Measurements from ENCODE around the gene ZEB2. TPM values are rescaled to one million over a fixed set of nuclear protein-coding genes. Genes with fewer than 3 reads are reported as not detected.

The ZEB2 gene
- total RNA-seq, 2 donors from 2014 or later = 181 to 248 TPM

GRCh38 chr2:144448389-144449027, 71.4 kb downstream of the ZEB2 start:
- DNase-seq (ENCODE audit: low spot score) (no peak), ATAC-seq (no peak)
- H3K4me3 Mint-ChIP-seq = peak overlapping the region; percentile 76
- H3K9me3 Mint-ChIP-seq = no peaks in the 10 kb centered on the region
- peaks cover 20% of the 10 kb centered on the region for H3K36me3 Mint-ChIP-seq
- H3K27ac Mint-ChIP-seq = peak overlapping the region in 1 of 2 donors; percentile 93
- H3K27me3 Mint-ChIP-seq = no peaks in the 10 kb centered on the region
- H3K4me1 Mint-ChIP-seq (ENCODE audit: low read depth in 2 of 2) = peaks cover 71 to 90% of the 10 kb centered on the region in 2 donors

- H3K9me3 Mint-ChIP-seq = no peaks in the 10 kb centered on the region
- peak overlapping the region in 1 of 2 donors; percentile 93 for H3K27ac Mint-ChIP-seq
- H3K27me3 Mint-ChIP-seq = no peaks in the 10 kb centered on the region
- peaks cover 62 to 80% of the 10 kb centered on the region in 2 donors for H3K4me1 Mint-ChIP-seq (ENCODE audit: low read depth in 2 of 2)
- H3K4me3 Mint-ChIP-seq = no peak overlapping the region
- no peak for ATAC-seq
- peaks cover 20% of the 10 kb centered on the region for H3K36me3 Mint-ChIP-seq
- DNase-seq (ENCODE audit: low spot score) = no peak
Observed at GRCh38 chr2:144447535-144447934, 72.4 kb downstream of the ZEB2 start.

DNA sequence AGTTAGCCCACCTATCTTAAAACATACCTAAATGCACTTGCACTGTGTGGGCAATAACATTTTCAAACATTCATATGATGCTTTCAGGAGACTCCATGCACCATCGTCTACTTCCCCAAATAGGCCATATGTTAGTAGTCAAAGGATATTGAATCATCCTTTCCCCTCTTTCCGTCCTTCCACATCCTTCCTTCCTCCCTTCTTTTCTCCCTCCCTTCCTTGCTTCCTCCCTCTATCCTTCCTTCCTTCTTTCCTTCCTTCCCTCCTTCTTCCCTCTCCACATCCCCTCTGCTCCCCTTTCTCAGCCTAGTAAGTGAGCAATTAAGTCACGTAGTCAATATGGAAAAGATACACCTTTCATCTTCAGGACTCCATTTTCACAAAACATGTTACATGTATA, 73.8 kb downstream of the ZEB2 start:
- Mint-ChIP-seq H3K27ac (peak overlapping the region in 1 of 2 donors; percentile 93), H3K4me1 (ENCODE audit: low read depth in 2 of 2) (peaks cover 54 to 78% of the 10 kb centered on the region in 2 donors), H3K4me3 (peak overlapping the region; percentile 47), H3K36me3 (peaks cover 20% of the 10 kb centered on the region), H3K9me3 (no peaks in the 10 kb centered on the region), H3K27me3 (no peaks in the 10 kb centered on the region)
- no peak for DNase-seq (ENCODE audit: low spot score)
- ATAC-seq = no peak

GRCh38 chr2:144445196-144445595, 74.7 kb downstream of the ZEB2 start:
- DNase-seq (ENCODE audit: low spot score) (no peak), ATAC-seq (no peak)
- H3K36me3 Mint-ChIP-seq = peaks cover 20% of the 10 kb centered on the region
- no peaks in the 10 kb centered on the region for H3K9me3 Mint-ChIP-seq
- peak overlapping the region in 1 of 2 donors; percentile 93 for H3K27ac Mint-ChIP-seq
- H3K4me3 Mint-ChIP-seq = peak overlapping the region; percentile 33
- peaks cover 57 to 74% of the 10 kb centered on the region in 2 donors for H3K4me1 Mint-ChIP-seq (ENCODE audit: low read depth in 2 of 2)
- no peaks in the 10 kb centered on the region for H3K27me3 Mint-ChIP-seq

DNA sequence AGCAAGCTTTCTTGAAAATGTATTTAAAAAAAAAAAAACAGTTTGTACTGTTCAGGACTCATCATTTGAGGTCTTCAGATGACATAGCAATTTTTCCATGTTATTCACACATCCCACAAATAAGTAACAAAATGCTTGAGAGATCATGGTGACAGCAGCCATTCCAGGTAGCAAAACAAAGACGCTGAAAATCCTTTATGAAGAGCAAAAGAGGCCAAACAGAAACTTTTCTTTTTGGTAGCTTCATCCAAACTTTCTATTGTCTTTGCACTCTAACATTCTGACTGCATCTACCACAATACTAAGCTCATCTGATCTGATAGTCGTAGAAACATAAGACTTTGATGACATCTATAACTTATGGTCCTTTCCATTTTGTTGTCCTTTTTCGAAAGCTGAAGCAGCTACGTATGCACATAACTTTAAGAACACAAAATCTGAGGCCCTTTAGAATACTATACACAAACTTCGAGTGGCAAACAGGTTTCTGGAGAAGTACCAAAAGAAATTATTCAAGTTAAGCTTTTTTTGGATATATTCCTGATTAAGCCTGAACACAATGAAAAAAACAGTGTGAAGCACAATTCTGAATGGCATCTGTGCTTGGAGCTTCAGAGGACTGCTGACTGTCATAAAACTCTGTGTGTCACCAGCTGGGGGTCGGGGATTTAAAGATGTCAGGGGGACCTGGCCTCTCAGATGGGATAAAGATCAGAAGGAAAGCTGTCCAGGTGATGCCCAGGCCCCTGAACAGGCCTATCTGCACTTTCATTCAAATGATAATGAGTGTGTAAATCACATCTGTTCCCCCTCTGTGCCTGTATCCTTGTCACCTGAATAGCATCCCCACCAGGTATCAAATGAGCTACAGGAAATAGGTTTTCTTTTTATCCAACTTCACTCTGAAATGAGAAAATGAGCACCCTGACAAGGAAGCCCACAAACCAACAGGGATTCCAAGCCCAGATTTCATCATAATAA, 75.8 kb downstream of the ZEB2 start:
- Mint-ChIP-seq H3K9me3 (no peaks in the 10 kb centered on the region), H3K4me1 (ENCODE audit: low read depth in 2 of 2) (peaks cover 52 to 74% of the 10 kb centered on the region in 2 donors), H3K27me3 (no peaks in the 10 kb centered on the region), H3K4me3 (peak overlapping the region; percentile 13), H3K36me3 (peaks cover 20% of the 10 kb centered on the region), H3K27ac (peak overlapping the region in 1 of 2 donors; percentile 93)
- no peak for DNase-seq (ENCODE audit: low spot score)
- no peak for ATAC-seq

DNA sequence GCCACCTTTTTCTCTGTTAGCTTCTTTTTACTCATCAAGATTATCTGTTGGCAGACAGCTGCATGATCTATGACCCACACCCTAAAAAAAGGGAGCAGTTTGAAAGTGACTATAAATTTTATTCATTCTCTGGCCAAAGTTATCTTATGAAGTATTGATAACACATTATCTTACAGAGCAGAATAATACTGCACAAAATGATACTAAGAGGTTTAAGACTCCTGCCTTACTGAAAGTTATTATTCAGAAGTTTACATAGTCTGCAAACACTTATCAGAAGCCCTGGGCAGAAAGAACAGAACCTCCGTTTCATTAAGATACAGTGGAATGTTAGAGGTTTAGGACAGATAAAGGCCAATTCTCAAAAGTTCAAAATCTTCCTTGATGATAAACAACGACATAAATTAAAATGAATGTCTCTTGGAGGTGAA, 78.2 kb downstream of the ZEB2 start:
- Mint-ChIP-seq H3K36me3 (peaks cover 26% of the 10 kb centered on the region), H3K4me3 (peak overlapping the region; percentile 51), H3K9me3 (no peaks in the 10 kb centered on the region), H3K4me1 (ENCODE audit: low read depth in 2 of 2) (peaks cover 55 to 77% of the 10 kb centered on the region in 2 donors), H3K27me3 (no peaks in the 10 kb centered on the region), H3K27ac (peak overlapping the region; percentile 82 to 83)
- DNase-seq (ENCODE audit: low spot score) (no peak), ATAC-seq (no peak)

- Mint-ChIP-seq H3K4me3 (no peak overlapping the region), H3K36me3 (peaks cover 13% of the 10 kb centered on the region), H3K9me3 (no peaks in the 10 kb centered on the region), H3K4me1 (ENCODE audit: low read depth in 2 of 2) (peaks cover 50 to 65% of the 10 kb centered on the region in 2 donors), H3K27ac (peak overlapping the region; percentile 82 to 83), H3K27me3 (no peaks in the 10 kb centered on the region)
- no peak for DNase-seq (ENCODE audit: low spot score)
- ATAC-seq = no peak
Observed at GRCh38 chr2:144439993-144440392, 79.9 kb downstream of the ZEB2 start.

GRCh38 chr2:144438801-144439631, 80.9 kb downstream of the ZEB2 start:
- Mint-ChIP-seq H3K27me3 (no peaks in the 10 kb centered on the region), H3K36me3 (peaks cover 18% of the 10 kb centered on the region), H3K4me1 (ENCODE audit: low read depth in 2 of 2) (peaks cover 50 to 55% of the 10 kb centered on the region in 2 donors), H3K27ac (peak overlapping the region; percentile 82 to 83), H3K9me3 (no peaks in the 10 kb centered on the region), H3K4me3 (peak overlapping the region; percentile 60)
- no peak for ATAC-seq
- DNase-seq (ENCODE audit: low spot score) = no peak

- H3K4me3 Mint-ChIP-seq = peak overlapping the region; percentile 60
- H3K4me1 Mint-ChIP-seq (ENCODE audit: low read depth in 2 of 2) = peaks cover 49 to 51% of the 10 kb centered on the region in 2 donors
- ATAC-seq = no peak
- H3K36me3 Mint-ChIP-seq = peaks cover 18% of the 10 kb centered on the region
- H3K27ac Mint-ChIP-seq = peak overlapping the region; percentile 82 to 83
- DNase-seq (ENCODE audit: low spot score) = no peak
- no peaks in the 10 kb centered on the region for H3K27me3 Mint-ChIP-seq
- H3K9me3 Mint-ChIP-seq = no peaks in the 10 kb centered on the region
Observed at GRCh38 chr2:144437636-144438035, 82.3 kb downstream of the ZEB2 start.

DNA sequence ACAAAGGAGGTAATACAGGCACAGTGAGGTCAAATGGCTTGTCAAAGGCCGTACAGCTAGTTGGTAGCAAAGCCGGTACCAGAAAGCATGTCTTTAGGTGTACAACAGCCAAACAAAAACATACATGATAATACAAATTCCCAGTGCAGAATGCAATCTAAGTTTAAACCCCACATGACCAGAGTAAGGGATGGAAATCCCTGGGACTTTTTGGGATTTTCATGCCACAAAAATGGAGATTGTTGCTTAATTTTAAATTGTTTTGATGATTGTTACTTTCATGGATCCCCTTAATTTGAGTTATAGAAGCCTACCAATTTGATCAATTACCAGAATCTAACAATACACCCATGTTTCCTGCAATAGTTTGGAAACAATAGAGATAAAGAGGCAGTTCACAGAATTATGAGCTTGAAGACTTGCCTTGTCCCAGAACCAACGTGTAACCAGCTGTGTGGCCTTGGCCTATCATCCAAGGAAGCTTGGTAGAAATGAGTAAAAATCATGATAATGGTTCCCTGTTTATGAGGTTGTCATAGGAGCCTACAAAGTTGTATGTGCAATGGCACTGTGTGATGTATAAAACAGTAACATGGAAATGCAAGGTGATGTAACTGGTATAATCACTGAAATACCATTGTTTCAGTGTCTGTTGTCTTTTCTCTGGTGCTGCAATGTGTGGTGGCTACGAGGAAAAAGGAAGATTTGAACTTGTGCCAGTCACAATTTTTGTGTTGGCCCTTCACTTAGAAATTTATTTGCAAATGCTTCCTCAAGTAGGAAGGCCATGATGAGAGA, 85.3 kb downstream of the ZEB2 start:
- Mint-ChIP-seq H3K4me1 (ENCODE audit: low read depth in 2 of 2) (peaks cover 31 to 45% of the 10 kb centered on the region in 2 donors), H3K36me3 (peaks cover 18% of the 10 kb centered on the region), H3K27me3 (no peaks in the 10 kb centered on the region), H3K27ac (no peak overlapping the region), H3K4me3 (no peak overlapping the region), H3K9me3 (no peaks in the 10 kb centered on the region)
- DNase-seq (ENCODE audit: low spot score) (no peak), ATAC-seq (no peak)

DNA sequence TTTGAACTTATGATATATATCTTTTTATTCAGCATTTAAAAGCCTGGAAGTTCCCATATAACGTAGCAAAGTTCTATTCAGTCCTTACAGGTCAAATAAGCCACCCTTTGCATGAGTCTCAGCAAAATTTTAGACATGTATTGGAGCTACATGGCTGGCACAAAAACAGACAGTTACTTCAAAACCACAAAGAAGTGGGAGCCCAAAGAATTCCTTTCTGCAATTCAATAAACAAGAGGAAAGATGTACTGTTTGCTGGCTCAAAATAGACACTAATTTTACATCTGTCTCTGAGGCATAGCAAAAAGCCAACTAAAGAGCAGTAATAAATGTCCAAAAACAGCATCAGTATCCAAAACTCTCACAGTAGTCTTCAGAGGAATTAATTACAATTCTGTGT, 87.0 kb downstream of the ZEB2 start:
- H3K27ac Mint-ChIP-seq = no peak overlapping the region
- peaks cover 25 to 38% of the 10 kb centered on the region in 2 donors for H3K4me1 Mint-ChIP-seq (ENCODE audit: low read depth in 2 of 2)
- no peaks in the 10 kb centered on the region for H3K27me3 Mint-ChIP-seq
- H3K9me3 Mint-ChIP-seq = no peaks in the 10 kb centered on the region
- peaks cover 15% of the 10 kb centered on the region for H3K36me3 Mint-ChIP-seq
- peak overlapping the region; percentile 55 for H3K4me3 Mint-ChIP-seq
- no peak for DNase-seq (ENCODE audit: low spot score)
- no peak for ATAC-seq

GRCh38 chr2:144431998-144432397, 87.9 kb downstream of the ZEB2 start:
- H3K4me3 Mint-ChIP-seq = peak overlapping the region; percentile 55
- no peak overlapping the region for H3K27ac Mint-ChIP-seq
- ATAC-seq (no peak), DNase-seq (ENCODE audit: low spot score) (no peak)
- peaks cover 18% of the 10 kb centered on the region for H3K36me3 Mint-ChIP-seq
- H3K9me3 Mint-ChIP-seq = no peaks in the 10 kb centered on the region
- peaks cover 21 to 34% of the 10 kb centered on the region in 2 donors for H3K4me1 Mint-ChIP-seq (ENCODE audit: low read depth in 2 of 2)
- no peaks in the 10 kb centered on the region for H3K27me3 Mint-ChIP-seq

DNA sequence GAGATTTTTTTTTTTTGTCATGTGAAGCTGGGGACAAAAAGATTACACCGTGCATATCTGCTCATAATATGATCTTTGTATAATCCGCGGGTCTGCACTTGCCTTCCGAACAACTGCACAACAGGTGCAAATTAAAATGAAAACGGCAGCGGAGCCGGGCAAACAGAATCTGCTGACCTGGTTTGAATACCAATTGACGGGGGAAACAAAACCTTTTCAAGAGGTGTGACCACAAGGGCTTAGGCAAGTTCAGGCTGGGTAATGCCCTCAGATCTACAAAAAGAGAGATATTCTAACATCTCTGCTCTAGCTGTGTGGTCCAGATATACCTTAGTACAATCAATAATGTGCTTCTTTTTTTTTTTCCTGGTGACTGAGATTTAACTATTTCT, 88.5 kb downstream of the ZEB2 start:
- Mint-ChIP-seq H3K27me3 (no peaks in the 10 kb centered on the region), H3K4me3 (no peak overlapping the region), H3K4me1 (ENCODE audit: low read depth in 2 of 2) (peaks cover 27 to 36% of the 10 kb centered on the region in 2 donors), H3K9me3 (no peaks in the 10 kb centered on the region), H3K27ac (no peak overlapping the region), H3K36me3 (peaks cover 22% of the 10 kb centered on the region)
- peak; percentile 63 to 67 for ATAC-seq
- no peak for DNase-seq (ENCODE audit: low spot score)

All from natural killer cell treated with Interleukin-12 subunit alpha and Interleukin-12 subunit beta and Interleukin-15 and Interleukin-18, amount 100 ng/mL, for 72 hours (primary cell).